CD4-positive, alpha-beta T cell treated with Interleukin-4 for 4 hours (primary cell): ENCODE results near the gene GLDC.

ENCODE experiments used
- DNase-seq: peaks from one replicate; pipeline ENCODE4 v3.0.0-alpha.2; 2020

The GLDC gene

DNA sequence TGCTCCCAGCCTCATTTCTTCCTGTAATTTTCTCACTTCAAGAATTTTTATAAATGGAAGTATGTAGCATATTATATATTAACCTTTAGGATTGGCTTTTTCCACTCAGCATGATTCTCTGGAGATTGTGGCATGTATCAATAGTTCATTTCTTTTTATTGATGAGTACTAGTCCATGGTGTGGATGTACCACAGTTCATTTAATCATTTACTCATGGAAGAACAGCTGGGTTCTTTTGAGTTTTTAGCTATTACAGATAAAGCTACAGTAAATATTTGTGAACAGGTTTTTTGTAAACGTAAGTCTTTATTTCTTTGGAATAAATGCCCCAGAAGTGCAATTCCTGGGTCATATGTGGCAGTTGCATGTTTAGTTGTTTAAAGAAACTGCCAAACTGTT is 156.4 kb downstream of the GLDC start:
- no peak for DNase-seq

DNA sequence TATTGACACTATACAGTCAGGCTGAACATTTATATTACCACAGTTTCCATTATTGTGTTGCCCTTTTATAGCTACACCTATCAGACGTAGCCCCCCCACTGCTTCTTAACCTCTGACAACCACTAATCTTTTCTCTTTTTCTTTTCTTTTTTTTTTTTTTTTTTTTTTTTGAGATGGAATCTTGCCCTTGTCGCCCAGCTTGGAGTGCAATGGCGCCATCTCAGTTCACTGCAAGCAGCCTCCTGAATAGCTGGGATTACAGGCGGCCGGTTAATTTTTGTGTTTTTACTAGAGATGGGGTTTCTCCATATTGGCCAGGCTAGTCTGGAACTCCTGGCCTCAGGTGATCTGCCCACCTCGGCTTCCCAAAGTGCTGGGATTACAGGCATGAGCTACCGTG is 157.1 kb downstream of the GLDC start:
- no peak for DNase-seq

DNA sequence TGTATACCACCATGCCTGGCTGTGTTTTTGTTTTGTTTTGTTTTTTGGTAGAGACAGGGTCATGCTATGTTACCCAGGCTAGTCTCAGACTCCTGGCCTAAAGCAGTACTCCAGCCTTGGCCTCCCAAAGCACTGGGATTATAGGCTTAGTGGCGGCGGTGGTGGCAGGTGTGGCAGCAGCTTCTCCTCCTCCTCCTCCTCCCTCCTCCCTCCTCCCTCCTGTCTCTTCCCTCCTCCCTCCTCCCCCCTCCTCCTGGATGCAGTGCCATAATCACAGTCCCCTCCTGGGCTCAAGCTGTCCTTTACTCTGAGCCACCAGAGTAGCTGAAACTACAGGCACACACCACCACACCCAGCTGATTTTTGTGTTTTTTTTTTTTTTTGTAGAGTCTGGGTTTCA is 161.3 kb downstream of the GLDC start:
- no peak for DNase-seq
